ENCODE data around the gene GABRB1. TPM values are rescaled to one million over a fixed set of nuclear protein-coding genes. Genes with fewer than 3 reads are reported as not detected.

Gene GABRB1
- polyA plus RNA-seq, 2 of the 4 experiments (the other 2 are of a cell fraction): not detected

DNA sequence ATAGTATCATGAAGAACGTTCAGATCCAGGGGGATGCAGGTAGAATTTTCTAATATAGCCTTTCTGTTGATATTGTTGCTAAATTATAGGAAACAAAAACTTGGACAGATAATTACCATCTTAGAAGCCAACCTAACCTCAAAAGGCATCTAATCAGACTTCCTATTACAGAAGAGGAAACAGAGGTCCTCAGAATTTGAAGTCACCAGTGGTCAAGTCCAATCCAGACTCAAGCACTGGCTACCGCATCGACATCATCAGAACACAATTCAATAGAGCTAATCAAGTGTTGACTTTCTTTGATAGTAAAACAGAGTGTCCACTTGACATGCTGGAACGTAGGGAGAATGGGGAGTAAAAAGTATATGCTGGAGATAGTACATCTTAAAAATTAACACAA, 443.4 kb downstream of the GABRB1 start:
- Histone ChIP-seq H3K4me2 (no peak overlapping the region), H3K4me1 (no peaks in the 10 kb centered on the region), H3K4me3 (no peak overlapping the region), H3K27ac (no peak overlapping the region), H3K9me3 (no peaks in the 10 kb centered on the region)
- POLR2A ChIA-PET: no interaction called here
- DNase-seq (ENCODE audit: low read depth in 1 of 2, low spot score in 1 of 2): no peak
- no peak for ATAC-seq
- CTCF ChIA-PET: no interaction called here
- WGBS (ENCODE audit: missing lambda C conversion rate): 43% methylated on average over 4 of the region's 4 CpGs
- TF ChIP-seq MAFK (IDR thresholded peaks at IDR 0.05; ENCODE audit: partially characterized antibody) (no peak), CBX8 (IDR thresholded peaks at IDR 0.05) (no peak), RFX5 (IDR thresholded peaks at IDR 0.05) (no peak), FOSB (CRISPR knock-in tag; IDR thresholded peaks at IDR 0.05) (no peak), SMC3 (IDR thresholded peaks at IDR 0.05) (no peak), CBX2 (IDR thresholded peaks at IDR 0.05; ENCODE audit: borderline replicate concordance, low read depth) (no peak), HOXA7 (CRISPR knock-in tag; IDR thresholded peaks at IDR 0.05) (no peak), HOXB13 (CRISPR knock-in tag; IDR thresholded peaks at IDR 0.05; ENCODE audit: low read depth) (no peak), GATA3 (IDR thresholded peaks at IDR 0.05; ENCODE audit: borderline replicate concordance) (no peak), FOXS1 (CRISPR knock-in tag; IDR thresholded peaks at IDR 0.05) (no peak)
- TF ChIP-seq, protein P1, sequence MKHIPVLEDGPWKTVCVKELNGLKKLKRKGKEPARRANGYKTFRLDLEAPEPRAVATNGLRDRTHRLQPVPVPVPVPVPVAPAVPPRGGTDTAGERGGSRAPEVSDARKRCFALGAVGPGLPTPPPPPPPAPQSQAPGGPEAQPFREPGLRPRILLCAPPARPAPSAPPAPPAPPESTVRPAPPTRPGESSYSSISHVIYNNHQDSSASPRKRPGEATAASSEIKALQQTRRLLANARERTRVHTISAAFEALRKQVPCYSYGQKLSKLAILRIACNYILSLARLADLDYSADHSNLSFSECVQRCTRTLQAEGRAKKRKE (CRISPR knock-in tag; IDR thresholded peaks at IDR 0.05; ENCODE audit: low read depth): no peak
- FAIRE-seq: no peak

DNA sequence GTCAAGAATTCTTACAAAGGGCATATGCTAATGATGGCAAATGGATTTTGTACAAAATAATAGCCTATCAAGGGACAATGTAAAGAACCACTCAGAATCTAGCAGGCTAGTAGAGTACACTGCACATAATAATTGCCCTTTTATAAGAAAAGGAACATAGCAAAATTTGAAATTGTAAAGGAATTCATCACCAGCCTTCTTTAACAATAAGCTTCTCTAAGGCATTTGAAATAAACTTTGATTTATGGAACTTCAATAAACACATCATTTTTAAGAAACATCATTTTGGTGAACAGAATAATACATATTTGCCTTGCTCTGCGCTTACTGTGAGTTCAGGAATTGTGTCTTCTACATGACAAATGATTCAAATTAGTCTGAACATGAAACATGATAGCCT, 444.0 kb downstream of the GABRB1 start:
- Histone ChIP-seq H3K4me3 (no peak overlapping the region), H3K4me2 (no peak overlapping the region), H3K27ac (no peak overlapping the region), H3K9me3 (no peaks in the 10 kb centered on the region), H3K4me1 (no peaks in the 10 kb centered on the region)
- FAIRE-seq (no peak), ATAC-seq (no peak), DNase-seq (ENCODE audit: low read depth in 1 of 2, low spot score in 1 of 2) (no peak)
- CTCF ChIA-PET: no interaction called here
- POLR2A ChIA-PET: no interaction called here
- TF ChIP-seq, protein P2, sequence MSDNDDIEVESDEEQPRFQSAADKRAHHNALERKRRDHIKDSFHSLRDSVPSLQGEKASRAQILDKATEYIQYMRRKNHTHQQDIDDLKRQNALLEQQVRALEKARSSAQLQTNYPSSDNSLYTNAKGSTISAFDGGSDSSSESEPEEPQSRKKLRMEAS (IDR thresholded peaks at IDR 0.05): no peak
- TF ChIP-seq JUNB (IDR thresholded peaks at IDR 0.05) (no peak), ZNF302 (CRISPR knock-in tag; IDR thresholded peaks at IDR 0.05) (no peak)
- 67% methylated on average over 1 of the region's 1 CpG for WGBS (ENCODE audit: missing lambda C conversion rate)

Other genes with a start within 250 kb of the GABRB1 start
- not detected in 2 replicates for gene COX7B2, start 122.3 kb upstream of the GABRB1 start, polyA plus RNA-seq (2011; rRNA removed)
- gene COX7B2, start 122.3 kb upstream of the GABRB1 start, polyA plus RNA-seq (2017; fragmentation: RNase III; extraction: RNeasy Plus Mini Kit Qiagen cat#74134 plus additional on column Dnase treatment): not detected in 3 replicates
- gene GABRA4, start 38.0 kb upstream of the GABRB1 start, polyA plus RNA-seq (2011; rRNA removed): not detected in 2 replicates
- gene GABRA4, start 38.0 kb upstream of the GABRB1 start, polyA plus RNA-seq (2017; fragmentation: RNase III; extraction: RNeasy Plus Mini Kit Qiagen cat#74134 plus additional on column Dnase treatment): not detected in 3 replicates